Mucosa of stomach (tissue), 1 donor: Measurements from ENCODE around the gene P2RY13.

Source experiments
- H3K27me3 ChIP-seq: one replicate; pipeline ENCODE4 v1.7.0; 2013; ENCODE audit warnings: mild to moderate bottlenecking, low read length; ENCODE audit not compliant: control insufficient read depth, insufficient read depth
- H3K36me3 ChIP-seq: one replicate; pipeline ENCODE4 v1.7.0; 2013; ENCODE audit warnings: low read length; ENCODE audit not compliant: control insufficient read depth, insufficient read depth
- H3K4me1 ChIP-seq: one replicate; pipeline ENCODE4 v1.7.0; 2013; ENCODE audit warnings: mild to moderate bottlenecking, low read length; ENCODE audit not compliant: control insufficient read depth, insufficient read depth
- H3K4me3 ChIP-seq: one replicate; pipeline ENCODE4 v1.7.0; 2013; ENCODE audit warnings: low read length
- H3K9ac ChIP-seq: one replicate; pipeline ENCODE4 v1.7.0; 2013; ENCODE audit warnings: mild to moderate bottlenecking, low read length, moderate library complexity
- H3K9me3 ChIP-seq: one replicate; pipeline ENCODE4 v1.7.0; 2013; ENCODE audit warnings: mild to moderate bottlenecking, low read length, moderate library complexity; ENCODE audit not compliant: control insufficient read depth
- donor health status: Pancreatic carcinoma.

Gene P2RY13

DNA sequence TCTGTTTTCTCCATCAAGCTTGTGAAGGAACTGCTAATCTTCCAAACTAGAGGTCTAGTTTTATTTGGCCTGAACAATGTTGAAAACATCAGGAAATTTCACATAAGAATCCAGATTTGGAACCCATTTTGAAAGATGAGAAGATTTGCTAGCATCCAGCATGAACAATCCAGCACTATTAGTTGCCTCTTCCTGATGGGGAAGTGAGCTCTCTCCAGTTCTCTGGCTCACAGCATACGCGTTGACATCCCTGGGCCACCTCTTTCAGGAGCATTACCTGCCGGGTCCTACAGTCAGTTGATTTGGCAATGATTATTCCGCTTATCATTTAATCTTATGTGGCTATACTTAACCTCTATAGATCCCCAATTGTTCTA lies 23.6 kb downstream of the P2RY13 start:
- H3K36me3 ChIP-seq = no peaks in the 10 kb centered on the region
- no peak overlapping the region for H3K4me3 ChIP-seq
- no peaks in the 10 kb centered on the region for H3K9me3 ChIP-seq
- peaks cover 17% of the 10 kb centered on the region for H3K4me1 ChIP-seq
- H3K9ac ChIP-seq = no peak overlapping the region
- H3K27me3 ChIP-seq = no peaks in the 10 kb centered on the region

DNA sequence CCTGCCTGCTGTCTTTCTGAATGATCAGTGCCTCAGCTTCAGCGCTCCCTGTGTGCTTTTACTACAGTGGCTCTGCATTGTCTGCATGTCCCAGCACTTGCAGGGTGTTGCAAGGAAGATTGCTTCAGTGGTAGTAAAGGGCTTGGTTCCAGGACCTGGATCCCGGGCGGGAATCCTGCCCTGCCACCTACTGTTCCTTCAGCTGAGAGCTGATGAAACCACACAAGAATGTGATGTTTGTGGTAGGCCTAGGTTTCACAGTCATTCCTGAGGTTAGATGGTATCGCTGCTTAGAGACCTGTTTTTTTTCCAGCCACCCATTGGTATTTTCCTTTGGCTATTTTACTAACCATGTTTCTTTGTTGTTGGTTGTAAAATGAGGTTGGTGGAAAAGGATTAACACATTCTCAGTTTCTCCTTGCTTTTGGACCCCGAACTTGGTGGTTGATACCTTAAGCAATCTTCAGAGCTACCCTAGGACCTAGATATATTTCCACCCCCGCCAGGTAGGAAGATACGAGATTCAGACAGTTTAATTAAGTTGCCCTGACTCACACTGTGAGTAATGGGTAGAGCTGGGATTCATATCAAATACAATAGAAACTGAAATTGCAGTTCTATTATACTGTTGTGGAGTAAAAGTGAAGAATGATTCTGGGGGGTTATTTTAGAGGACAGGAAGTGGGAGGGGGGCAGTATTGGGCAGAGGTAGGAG lies 24.1 kb downstream of the P2RY13 start:
- H3K36me3 ChIP-seq = no peaks in the 10 kb centered on the region
- H3K27me3 ChIP-seq = no peaks in the 10 kb centered on the region
- H3K9me3 ChIP-seq = no peaks in the 10 kb centered on the region

DNA sequence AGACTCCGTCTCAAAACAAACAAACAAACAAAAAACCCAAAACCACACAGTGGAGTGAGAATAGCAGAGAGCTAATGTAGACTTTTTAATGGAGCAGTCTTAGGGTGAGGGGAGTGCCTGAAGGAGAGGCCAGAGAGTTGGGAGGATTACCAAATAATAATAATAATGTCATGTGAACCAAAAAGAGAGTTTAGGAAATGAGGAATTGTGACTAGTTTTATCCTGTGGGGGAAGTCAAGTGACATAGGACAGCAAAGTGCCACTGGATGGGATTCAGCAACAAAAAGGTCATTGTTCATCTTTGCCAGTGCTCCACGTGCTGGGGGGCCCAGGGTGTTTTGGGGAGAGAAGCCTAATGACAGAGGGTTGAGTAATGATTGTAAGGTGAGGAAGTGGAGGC lies 25.6 kb downstream of the P2RY13 start:
- Histone ChIP-seq H3K9ac (no peak overlapping the region), H3K27me3 (no peaks in the 10 kb centered on the region), H3K4me1 (peaks cover 17% of the 10 kb centered on the region), H3K4me3 (no peak overlapping the region), H3K36me3 (no peaks in the 10 kb centered on the region), H3K9me3 (no peaks in the 10 kb centered on the region)

More for the DNA sequence above, 24.1 kb downstream of the P2RY13 start:
- H3K9ac ChIP-seq = no peak overlapping the region
- H3K4me3 ChIP-seq = no peak overlapping the region
- peaks cover 17% of the 10 kb centered on the region for H3K4me1 ChIP-seq

DNA sequence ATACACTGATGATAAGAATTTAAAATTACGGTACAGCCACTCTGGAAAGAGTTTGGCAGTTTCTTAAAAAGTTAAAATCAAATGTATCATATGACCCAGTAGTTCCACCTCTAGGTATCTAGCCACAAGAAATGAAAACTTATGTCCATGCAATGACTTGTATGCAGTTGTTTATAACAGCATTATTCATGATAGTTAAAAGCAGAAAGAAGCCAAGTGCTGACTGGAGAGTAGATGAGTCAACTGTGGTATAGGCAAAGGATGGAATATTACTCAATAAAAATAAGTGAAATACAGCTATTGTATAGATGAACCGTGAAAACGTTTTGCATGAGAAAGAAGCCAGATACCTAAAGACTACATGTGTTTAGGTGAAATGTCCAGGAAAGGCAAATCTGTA lies 27.6 kb downstream of the P2RY13 start:
- Histone ChIP-seq H3K9ac (no peak overlapping the region), H3K4me3 (no peak overlapping the region), H3K36me3 (no peaks in the 10 kb centered on the region), H3K27me3 (no peaks in the 10 kb centered on the region), H3K4me1 (peaks cover 17% of the 10 kb centered on the region), H3K9me3 (no peaks in the 10 kb centered on the region)

DNA sequence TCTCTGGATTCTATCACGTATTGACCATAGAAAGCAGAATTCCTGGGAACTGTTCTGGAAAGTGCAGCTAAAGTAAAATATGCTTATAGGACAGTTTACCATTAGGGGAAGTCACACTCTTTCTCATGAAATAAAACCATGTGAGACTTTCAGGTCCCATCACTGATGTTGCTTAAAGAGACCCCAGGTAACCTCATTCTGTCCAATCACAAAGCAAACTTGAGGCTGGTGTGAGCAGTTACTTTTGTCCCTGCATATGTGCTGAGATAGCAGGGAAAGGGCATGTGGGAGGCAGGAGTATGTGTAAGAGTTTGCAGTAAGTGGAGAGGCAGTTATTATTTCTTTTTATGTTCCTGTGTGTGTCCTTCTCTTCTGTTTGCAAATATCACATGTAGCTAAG lies 28.8 kb downstream of the P2RY13 start:
- H3K9me3 ChIP-seq = no peaks in the 10 kb centered on the region
- no peak overlapping the region for H3K4me3 ChIP-seq
- H3K9ac ChIP-seq = no peak overlapping the region
- H3K36me3 ChIP-seq = no peaks in the 10 kb centered on the region
- H3K4me1 ChIP-seq = peaks cover 13% of the 10 kb centered on the region
- H3K27me3 ChIP-seq = no peaks in the 10 kb centered on the region

DNA sequence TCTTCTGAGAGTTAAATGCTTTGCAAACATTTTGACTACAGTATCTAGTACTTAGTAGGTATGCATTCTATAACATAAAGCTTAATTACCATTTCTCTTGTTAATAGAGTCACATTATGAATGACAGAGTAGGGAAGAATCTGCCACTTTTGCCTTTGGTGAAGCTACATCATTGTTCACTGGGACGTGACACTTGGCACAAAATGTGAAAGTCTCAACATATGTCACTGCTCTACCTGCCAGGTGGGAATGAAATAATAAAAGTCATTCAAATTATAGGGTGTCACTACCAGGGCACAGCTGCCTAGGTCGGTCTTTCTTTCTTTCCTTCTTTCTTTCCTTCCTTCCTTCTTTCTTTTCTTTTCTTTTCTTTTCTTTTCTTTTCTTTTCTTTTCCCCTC lies 30.3 kb downstream of the P2RY13 start:
- H3K9ac ChIP-seq = no peak overlapping the region
- no peak overlapping the region for H3K4me3 ChIP-seq
- H3K27me3 ChIP-seq = no peaks in the 10 kb centered on the region
- H3K4me1 ChIP-seq = no peaks in the 10 kb centered on the region
- no peaks in the 10 kb centered on the region for H3K36me3 ChIP-seq
- no peaks in the 10 kb centered on the region for H3K9me3 ChIP-seq

DNA sequence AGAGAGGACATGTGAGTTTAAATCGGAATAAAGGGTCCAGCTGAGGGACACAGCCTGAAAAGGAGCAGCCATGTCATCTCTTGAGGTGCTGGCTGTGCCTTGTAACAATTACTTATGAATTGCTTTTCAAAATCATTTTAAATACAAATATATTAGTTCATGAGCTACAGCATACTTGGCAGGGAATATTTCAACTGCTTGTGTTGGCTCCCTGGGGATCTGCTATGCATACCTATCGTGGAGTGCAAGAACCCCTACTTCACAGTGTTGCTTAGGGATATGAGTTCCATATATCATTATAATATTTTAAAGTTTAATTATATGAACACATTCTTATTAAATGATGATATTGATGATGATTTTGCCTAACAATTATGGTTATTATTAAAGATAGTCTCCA lies 31.9 kb downstream of the P2RY13 start:
- Histone ChIP-seq H3K4me1 (no peaks in the 10 kb centered on the region), H3K36me3 (no peaks in the 10 kb centered on the region), H3K27me3 (no peaks in the 10 kb centered on the region), H3K4me3 (no peak overlapping the region), H3K9me3 (no peaks in the 10 kb centered on the region), H3K9ac (no peak overlapping the region)

DNA sequence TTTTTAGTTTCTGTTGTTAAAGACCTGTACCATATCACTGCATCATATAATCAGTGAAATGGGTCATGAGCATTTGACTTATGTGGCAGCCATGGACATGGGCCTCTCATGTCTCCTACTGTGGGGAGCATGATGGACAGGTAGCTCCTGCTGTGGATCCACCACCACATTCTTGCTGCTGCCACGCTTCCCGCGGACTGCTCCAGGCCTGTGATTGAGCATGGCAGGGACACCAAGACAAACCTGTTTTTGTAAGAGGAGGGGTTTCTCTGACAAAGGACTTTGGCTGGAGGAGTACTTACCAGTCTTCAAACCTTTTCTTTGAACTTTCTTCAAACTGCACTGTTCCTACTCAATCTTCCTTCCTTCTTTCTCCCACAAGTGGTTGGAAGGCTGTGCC lies 33.1 kb downstream of the P2RY13 start:
- H3K9me3 ChIP-seq = no peaks in the 10 kb centered on the region
- H3K36me3 ChIP-seq = no peaks in the 10 kb centered on the region
- H3K27me3 ChIP-seq = no peaks in the 10 kb centered on the region
- H3K4me3 ChIP-seq = no peak overlapping the region
- H3K4me1 ChIP-seq = no peaks in the 10 kb centered on the region
- H3K9ac ChIP-seq = no peak overlapping the region

DNA sequence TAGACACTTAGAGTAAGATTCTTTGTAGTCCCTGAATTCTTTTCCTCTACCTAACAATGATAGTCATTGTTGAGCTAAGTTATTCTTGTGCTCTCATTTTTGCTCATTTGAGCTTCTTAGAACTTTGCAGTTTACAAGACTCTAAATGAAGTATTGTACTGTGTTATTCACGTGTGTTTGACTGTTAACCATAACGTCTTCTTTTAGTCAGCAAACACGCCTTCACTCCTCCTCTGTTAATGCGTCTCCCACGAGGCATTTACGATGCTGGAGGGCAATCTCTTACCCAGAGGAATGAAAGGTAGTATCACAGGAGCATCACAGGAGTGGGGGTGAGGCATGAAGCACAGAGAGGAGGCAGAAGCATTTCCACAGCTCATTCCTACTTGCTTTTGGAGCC lies 36.2 kb downstream of the P2RY13 start:
- no peaks in the 10 kb centered on the region for H3K36me3 ChIP-seq
- H3K4me1 ChIP-seq = no peaks in the 10 kb centered on the region
- no peaks in the 10 kb centered on the region for H3K27me3 ChIP-seq
- no peaks in the 10 kb centered on the region for H3K9me3 ChIP-seq
- no peak overlapping the region for H3K9ac ChIP-seq
- no peak overlapping the region for H3K4me3 ChIP-seq

DNA sequence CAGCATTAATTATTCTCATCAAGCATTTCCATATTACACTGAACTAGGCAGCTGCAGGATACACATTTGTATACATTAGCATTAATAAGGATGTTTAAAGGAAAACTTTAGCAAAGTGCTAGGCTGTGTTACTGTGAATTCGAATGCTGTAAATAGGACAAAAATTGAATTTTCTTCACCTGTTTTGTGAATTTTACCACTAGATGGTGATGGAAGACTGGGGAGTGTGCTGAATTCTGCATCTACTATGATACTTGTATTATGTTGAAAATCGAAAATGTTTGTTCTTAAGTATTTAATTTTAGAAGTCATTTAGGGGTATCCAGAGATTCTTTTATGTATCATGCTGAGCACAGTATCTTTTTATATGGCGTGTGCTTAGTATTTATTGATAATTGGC lies 38.7 kb downstream of the P2RY13 start:
- H3K36me3 ChIP-seq = no peaks in the 10 kb centered on the region

DNA sequence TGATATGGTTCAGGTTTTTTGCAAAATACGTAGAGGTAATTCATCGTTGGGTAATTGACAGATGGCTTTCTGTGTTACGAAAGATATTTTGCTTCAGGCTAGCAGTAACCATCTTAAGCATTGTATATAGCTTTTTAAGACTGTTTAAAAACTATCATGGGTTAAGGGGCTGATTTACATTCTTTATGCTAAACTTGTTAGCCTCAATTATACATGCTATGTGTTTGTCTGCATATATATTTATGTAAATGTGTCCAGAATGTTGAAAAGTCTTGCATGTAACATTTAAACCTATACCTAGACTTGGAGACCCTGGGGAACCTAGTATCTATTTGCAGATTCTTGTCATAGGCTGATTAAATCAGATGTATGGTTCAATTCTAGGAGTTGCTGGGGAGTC lies 39.9 kb downstream of the P2RY13 start:
- H3K9ac ChIP-seq = no peak overlapping the region
- no peaks in the 10 kb centered on the region for H3K36me3 ChIP-seq
- no peaks in the 10 kb centered on the region for H3K9me3 ChIP-seq
- no peak overlapping the region for H3K4me3 ChIP-seq
- no peaks in the 10 kb centered on the region for H3K27me3 ChIP-seq
- peaks cover under 1% of the 10 kb centered on the region for H3K4me1 ChIP-seq

More for the DNA sequence above, 38.7 kb downstream of the P2RY13 start:
- Histone ChIP-seq H3K9ac (no peak overlapping the region), H3K4me3 (no peak overlapping the region), H3K27me3 (no peaks in the 10 kb centered on the region), H3K4me1 (no peaks in the 10 kb centered on the region), H3K9me3 (no peaks in the 10 kb centered on the region)

DNA sequence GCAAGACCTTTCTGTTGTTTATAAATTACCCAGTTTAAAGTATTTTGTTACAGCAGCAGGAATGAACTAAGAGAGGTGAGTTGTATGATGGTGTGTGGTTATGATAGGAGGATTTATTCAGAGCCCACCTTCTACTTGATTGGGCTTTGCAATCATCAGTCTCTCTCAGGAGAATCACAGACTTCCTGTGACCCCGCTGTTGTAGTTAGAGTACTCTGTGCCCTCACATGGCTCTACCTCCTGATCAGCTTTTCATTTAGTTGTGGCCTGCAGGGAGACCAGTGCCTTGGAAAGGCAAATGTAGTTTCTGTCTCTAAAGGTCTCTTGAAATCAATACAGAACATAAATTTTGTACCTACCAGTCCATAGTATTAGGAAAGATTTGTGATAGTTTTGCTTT lies 43.4 kb downstream of the P2RY13 start:
- Histone ChIP-seq H3K9me3 (no peaks in the 10 kb centered on the region), H3K4me1 (peaks cover 14% of the 10 kb centered on the region)

DNA sequence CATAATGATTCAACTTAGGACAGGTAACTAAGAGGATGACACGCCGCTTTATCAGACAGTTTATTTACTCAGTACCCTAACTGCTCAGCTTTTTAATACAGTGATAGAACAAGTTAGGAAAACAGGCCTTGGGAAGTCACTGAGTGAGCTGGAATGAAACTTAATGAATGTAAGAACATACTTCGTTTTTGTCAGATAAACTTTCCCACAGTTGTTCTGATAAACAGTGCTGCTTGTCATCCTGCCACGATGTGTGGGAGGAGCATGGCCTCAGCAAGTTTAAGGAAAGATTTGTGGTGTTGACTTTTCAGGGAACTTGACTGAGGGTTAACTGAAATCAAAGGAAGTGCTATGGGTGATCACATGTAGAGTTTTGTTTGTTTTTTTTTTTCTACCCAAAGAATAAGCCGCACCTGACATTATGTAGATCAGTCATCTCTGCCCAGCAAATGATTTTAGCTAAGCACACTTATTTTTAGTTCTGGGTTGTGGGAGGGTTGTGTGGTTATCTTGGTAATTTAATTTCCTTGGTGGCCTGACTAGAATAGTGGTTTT lies 45.4 kb downstream of the P2RY13 start:
- Histone ChIP-seq H3K4me3 (no peak overlapping the region), H3K9me3 (no peaks in the 10 kb centered on the region), H3K9ac (no peak overlapping the region), H3K4me1 (peaks cover 14% of the 10 kb centered on the region), H3K36me3 (no peaks in the 10 kb centered on the region), H3K27me3 (no peaks in the 10 kb centered on the region)

More for the DNA sequence above, 43.4 kb downstream of the P2RY13 start:
- H3K4me3 ChIP-seq = no peak overlapping the region
- H3K27me3 ChIP-seq = no peaks in the 10 kb centered on the region
- no peak overlapping the region for H3K9ac ChIP-seq
- no peaks in the 10 kb centered on the region for H3K36me3 ChIP-seq
